T-cell (primary cell): Measurements from ENCODE around the gene TPGS2. TPM values are rescaled to one million over a fixed set of nuclear protein-coding genes. Genes with fewer than 3 reads are reported as not detected.
"Not testable (repeated sequence)": the region's sequence is repeated elsewhere in the genome, so short reads cannot be mapped to it uniquely, and the experiment has no call there.

ENCODE experiments used
- ATAC-seq, 4 experiments: fragments of 200-7000 bp in 3 of 4; fragments of 150-1000 bp in 1 of 4; cut with Tn5 transposase; replicated peaks in 1 of 4; 1 replicate in 3 of 4; 2 replicates in 1 of 4; pipeline ENCODE4 v1.10.0; 2021; ENCODE audit warnings: moderate library complexity in 3 of 4, mild to moderate bottlenecking in 2 of 4, moderate number of reproducible peaks in 1 of 4
- CTCF ChIA-PET, 2 donors: fragments of 300-600 bp; sonication (Branson Sonifier 250); formaldehyde crosslinking; loops; one replicate each; lab custom pipeline; 2022; ENCODE audit warnings: antibody characterized with exemption in 2 of 2; lab: Charles Lee
- POLR2A ChIA-PET, 2 donors: fragments of 300-600 bp; sonication (Branson Sonifier 250); formaldehyde crosslinking; loops; one replicate each; lab custom pipeline; 2022; ENCODE audit warnings: antibody characterized with exemption in 2 of 2; lab: Charles Lee
- DNase-seq, 35 experiments: peaks; one replicate each; pipeline versions ENCODE4 v3.0.0 to v3.0.0-alpha.2; 2013 to 2023
- H3K27ac ChIP-seq: one replicate; pipeline ENCODE4 v1.5.1; 2013; ENCODE audit warnings: low read length
- H3K27me3 ChIP-seq, 2 experiments: replicated peaks in 1 of 2; 1 replicate in 1 of 2; 2 replicates in 1 of 2; pipeline versions ENCODE4 v1.6.1 to v1.7.0; 2013; ENCODE audit warnings: low read length in 1 of 2, mixed read lengths in 1 of 2; ENCODE audit not compliant: control insufficient read depth in 2 of 2, insufficient read depth in 2 of 2; ENCODE audit errors: extremely low read depth in 1 of 2
- H3K36me3 ChIP-seq, 2 donors: 1 replicate in 1 of 2; 2 replicates in 1 of 2; pipeline versions ENCODE4 v1.6.1 to v1.7.0; 2013; ENCODE audit warnings: low read length in 1 of 2; ENCODE audit not compliant: control insufficient read depth in 2 of 2, insufficient read depth in 1 of 2; ENCODE audit errors: extremely low read depth in 1 of 2
- H3K4me1 ChIP-seq, 2 experiments: 1 replicate in 1 of 2; 2 replicates in 1 of 2; pipeline versions ENCODE4 v1.6.1 to v1.7.0; 2013; ENCODE audit warnings: low read length in 2 of 2, mixed read lengths in 1 of 2; ENCODE audit not compliant: insufficient read depth in 2 of 2, control insufficient read depth in 1 of 2; ENCODE audit errors: extremely low read depth in 1 of 2
- H3K4me3 ChIP-seq, 2 donors: 1 replicate in 1 of 2; 2 replicates in 1 of 2; pipeline versions ENCODE4 v1.5.1 to v1.7.0; 2013; ENCODE audit warnings: mild to moderate bottlenecking in 2 of 2, low read length in 1 of 2, moderate library complexity in 1 of 2; ENCODE audit not compliant: control insufficient read depth in 1 of 2; ENCODE audit errors: extremely low read depth in 1 of 2
- H3K9me3 ChIP-seq: 2 replicates; pipeline ENCODE4 v1.7.0; 2013
- H3K27ac Mint-ChIP-seq, 2 donors: one replicate each; pipeline ENCODE4 v1.8.0; 2020 to 2021; ENCODE audit warnings: mild to moderate bottlenecking in 2 of 2, mixed read lengths in 2 of 2
- H3K27me3 Mint-ChIP-seq, 2 donors: one replicate each; pipeline ENCODE4 v1.8.0; 2021 to 2022; ENCODE audit warnings: mixed read lengths in 2 of 2
- H3K36me3 Mint-ChIP-seq: one replicate; pipeline ENCODE4 v1.8.0; 2021; ENCODE audit warnings: mixed read lengths
- H3K4me1 Mint-ChIP-seq, 3 donors: one replicate each; pipeline ENCODE4 v1.8.0; 2020 to 2022; ENCODE audit warnings: mixed read lengths in 3 of 3, mild to moderate bottlenecking in 1 of 3
- H3K4me3 Mint-ChIP-seq, 3 donors: one replicate each; pipeline ENCODE4 v1.8.0; 2020 to 2022; ENCODE audit warnings: mild to moderate bottlenecking in 3 of 3, mixed read lengths in 3 of 3, moderate library complexity in 3 of 3
- H3K9me3 Mint-ChIP-seq, 3 donors: one replicate each; pipeline ENCODE4 v1.8.0; 2020 to 2022; ENCODE audit warnings: mixed read lengths in 3 of 3
- WGBS: methylation state at CpG from one replicate; pipeline ENCODE4 v1.1.5; 2013; ENCODE audit warnings: missing lambda C conversion rate; ENCODE audit not compliant: insufficient coverage; 5-methylcytosine and 5-hydroxymethylcytosine counted together
- total RNA-seq, 35 experiments: library from RNA in 6 of 35; stranded (reverse) in 6 of 35; fragments of 120-200 nt in 1 of 35; gene quantifications; one replicate each; pipeline versions ENCODE4 v1.2.1 to v1.2.4 and lab custom pipeline; 2013 to 2026

The TPGS2 gene
- total RNA-seq (10 to 100 TPM; 31.7 to 46.9 (median 46.2) TPM), total RNA-seq (lab: John Stamatoyannopoulos, UW) (10.4 to 60.5 (median 34.8) reads per million in 29 experiments)
- 44.7 TPM for total RNA-seq (2013)

GRCh38 chr18:36828630-36829361, at the start of gene TPGS2, which contains the start of gene KIAA1328:
Gene TPGS2, minus strand, starts transcription at chr18:36829002. Its CDS starts 235 bp downstream, at chr18:36828767.
Gene KIAA1328, plus strand, starts transcription at chr18:36829127. Its CDS starts 12 bp downstream, at chr18:36829139.
- no peaks in the 10 kb centered on the region for H3K9me3 Mint-ChIP-seq
- ATAC-seq (peak; percentile 90 to 93 (median 92)), DNase-seq (peak; percentile 76 to 93 (median 83))
- H3K27ac Mint-ChIP-seq, result peak within 1 kb of the TSS; percentile 84 to 85
- no peaks in the 10 kb centered on the region for H3K36me3 ChIP-seq
- no peaks in the 10 kb centered on the region for H3K27me3 ChIP-seq
- H3K4me3 Mint-ChIP-seq, result peak within 1 kb of the TSS; percentile 84 to 96 (median 89)
- ChIA-PET POLR2A (interaction anchor here (0.6 to 0.9 kb wide), 4 partner anchors 294 to 1331 kb away, joined by 3 to 7 read pairs (median 3); partner anchors contain the start of gene INO80C (in 1 of the 2)), CTCF (interaction anchor here (0.6 to 2.3 kb wide), 13 partner anchors 9 to 861 kb away, joined by 3 to 7 read pairs (median 4); no protein-coding TSS in a partner anchor)
- H3K27ac ChIP-seq, result peak within 1 kb of the TSS; percentile 55
- peaks cover 0 to 22% of the 10 kb centered on the region in 2 experiments for H3K4me1 ChIP-seq
- H3K4me3 ChIP-seq, result peak within 1 kb of the TSS; percentile 82 to 89
- peaks cover 3% of the 10 kb centered on the region for H3K36me3 Mint-ChIP-seq
- no peaks in the 10 kb centered on the region for H3K27me3 Mint-ChIP-seq
- under 1% methylated on average over 82 of the region's 83 CpGs for WGBS
- no peaks in the 10 kb centered on the region for H3K9me3 ChIP-seq
- H3K4me1 Mint-ChIP-seq, result peaks cover 37 to 52% (median 47%) of the 10 kb centered on the region in 3 donors

GRCh38 chr18:36873826-36874225, 45.0 kb upstream of the TPGS2 start:
- H3K27me3 Mint-ChIP-seq, H3K4me3 ChIP-seq, H3K4me3 Mint-ChIP-seq, H3K27ac Mint-ChIP-seq, H3K36me3 ChIP-seq, ATAC-seq, POLR2A ChIA-PET, H3K9me3 ChIP-seq, CTCF ChIA-PET, H3K9me3 Mint-ChIP-seq, H3K4me1 ChIP-seq, H3K27me3 ChIP-seq, DNase-seq, H3K27ac ChIP-seq: not testable (repeated sequence)
- Mint-ChIP-seq H3K36me3 (peaks cover 75% of the 10 kb centered on the region), H3K4me1 (peaks cover 0 to 25% (median 4%) of the 10 kb centered on the region in 3 donors)

- ATAC-seq, result no peak
- ChIA-PET CTCF (no interaction called here), POLR2A (no interaction called here)
- peaks cover 0 to 6% of the 10 kb centered on the region in 2 donors for H3K36me3 ChIP-seq
- H3K9me3 ChIP-seq, result no peaks in the 10 kb centered on the region
- no peaks in the 10 kb centered on the region for H3K4me1 ChIP-seq
- Mint-ChIP-seq H3K9me3 (peaks cover 0 to 5% (median 2%) of the 10 kb centered on the region in 3 donors), H3K4me1 (peaks cover 0 to 20% (median 2%) of the 10 kb centered on the region in 3 donors), H3K27ac (no peak overlapping the region), H3K36me3 (peaks cover 65% of the 10 kb centered on the region), H3K4me3 (no peak overlapping the region), H3K27me3 (no peaks in the 10 kb centered on the region)
- H3K27me3 ChIP-seq, result no peaks in the 10 kb centered on the region
- no peak overlapping the region for H3K27ac ChIP-seq
- no peak for DNase-seq
- H3K4me3 ChIP-seq, result no peak overlapping the region
Measured at GRCh38 chr18:36872329-36872728, 43.5 kb upstream of the TPGS2 start.

- no CpG with 5 or more reads among the region's 3 CpGs for WGBS
- H3K4me1 Mint-ChIP-seq, result peaks cover 0 to 20% (median 2%) of the 10 kb centered on the region in 3 donors
- H3K4me3 ChIP-seq, result no peak overlapping the region
- H3K27me3 Mint-ChIP-seq, result no peaks in the 10 kb centered on the region
- no peak overlapping the region for H3K27ac ChIP-seq
- DNase-seq (no peak), ATAC-seq (no peak)
- no peak overlapping the region for H3K4me3 Mint-ChIP-seq
- H3K36me3 Mint-ChIP-seq, result peaks cover 67% of the 10 kb centered on the region
- ChIA-PET CTCF (no interaction called here), POLR2A (no interaction called here)
- peaks cover 0 to 5% (median 2%) of the 10 kb centered on the region in 3 donors for H3K9me3 Mint-ChIP-seq
- no peaks in the 10 kb centered on the region for H3K4me1 ChIP-seq
- H3K9me3 ChIP-seq, result no peaks in the 10 kb centered on the region
- H3K27ac Mint-ChIP-seq, result no peak overlapping the region
- no peaks in the 10 kb centered on the region for H3K27me3 ChIP-seq
- H3K36me3 ChIP-seq, result peaks cover 0 to 6% of the 10 kb centered on the region in 2 donors
Measured at GRCh38 chr18:36871801-36872200, 43.0 kb upstream of the TPGS2 start.

GRCh38 chr18:36867056-36867455, 38.3 kb upstream of the TPGS2 start:
- Mint-ChIP-seq H3K4me3 (no peak overlapping the region), H3K9me3 (no peaks in the 10 kb centered on the region), H3K27ac (no peak overlapping the region), H3K4me1 (peaks cover 0 to 14% (median 0%) of the 10 kb centered on the region in 3 donors), H3K36me3 (peaks cover 61% of the 10 kb centered on the region), H3K27me3 (no peaks in the 10 kb centered on the region)
- no peak overlapping the region for H3K4me3 ChIP-seq
- DNase-seq (no peak), ATAC-seq (no peak)
- H3K4me1 ChIP-seq, result no peaks in the 10 kb centered on the region
- ChIA-PET POLR2A (no interaction called here), CTCF (no interaction called here)
- H3K9me3 ChIP-seq, result no peaks in the 10 kb centered on the region
- no peak overlapping the region for H3K27ac ChIP-seq
- peaks cover 0 to 3% of the 10 kb centered on the region in 2 donors for H3K36me3 ChIP-seq
- no CpG with 5 or more reads among the region's 1 CpG for WGBS
- no peaks in the 10 kb centered on the region for H3K27me3 ChIP-seq

- WGBS, result no CpG with 5 or more reads among the region's 1 CpG
- H3K36me3 ChIP-seq, result no peaks in the 10 kb centered on the region
- H3K4me3 Mint-ChIP-seq, result no peak overlapping the region
- no peaks in the 10 kb centered on the region for H3K4me1 ChIP-seq
- no peaks in the 10 kb centered on the region for H3K9me3 Mint-ChIP-seq
- peaks cover 53% of the 10 kb centered on the region for H3K36me3 Mint-ChIP-seq
- H3K4me3 ChIP-seq, result no peak overlapping the region
- peaks cover 0 to 12% (median 0%) of the 10 kb centered on the region in 3 donors for H3K4me1 Mint-ChIP-seq
- H3K27ac ChIP-seq, result no peak overlapping the region
- ChIA-PET CTCF (no interaction called here), POLR2A (no interaction called here)
- no peaks in the 10 kb centered on the region for H3K9me3 ChIP-seq
- no peaks in the 10 kb centered on the region for H3K27me3 Mint-ChIP-seq
- no peak overlapping the region for H3K27ac Mint-ChIP-seq
- H3K27me3 ChIP-seq, result no peaks in the 10 kb centered on the region
- DNase-seq, result no peak
- ATAC-seq, result no peak
Measured at GRCh38 chr18:36862182-36862581, 33.4 kb upstream of the TPGS2 start.
